Placental epithelial cell (primary cell): ENCODE results near the gene RBBP7. TPM values are rescaled to one million over a fixed set of nuclear protein-coding genes. Genes with fewer than 3 reads are reported as not detected.

Source experiments
- small RNA-seq: library from RNA; depleted of rRNA; stranded (forward); fragments of <200 nt; gene quantifications from one replicate; pipeline ENCODE3, GENCODE V24; 2012
- total RNA-seq: library from RNA; depleted of rRNA; stranded (reverse); fragments of >200 nt; gene quantifications from 2 replicates; pipeline ENCODE4 v1.2.3, GENCODE V29; 2012

RBBP7 gene
- total RNA-seq, result 74.5 and 119 TPM in 2 replicates

GRCh38 chrX:16870095-16870861 lies at the start of gene RBBP7:
RBBP7 (minus strand) TSS chrX:16870362; CDS start chrX:16870053, 309 bp downstream.

Small RNA genes lying within 50 kb of the gene (small RNA-seq; reads per million reads assigned to genes)
- gene RF00019 (not detected), gene RNU4-6P (0.12 reads per million), gene RPL12P49 (not detected)

Other genes with a start within 250 kb of the RBBP7 start
- gene S100G, start 220.2 kb downstream of the RBBP7 start, total RNA-seq, result not detected in 2 replicates
- 11.5 and 15.3 TPM in 2 replicates for gene CTPS2, start 157.7 kb downstream of the RBBP7 start, total RNA-seq
- 21.6 and 25.6 TPM in 2 replicates for gene SYAP1, start 150.8 kb downstream of the RBBP7 start, total RNA-seq
- 4.8 and 5.5 TPM in 2 replicates for gene TXLNG, start 83.9 kb downstream of the RBBP7 start, total RNA-seq
- 13.7 and 24.3 TPM in 2 replicates for gene REPS2, start 76.3 kb upstream of the RBBP7 start, total RNA-seq